ENCODE data around the gene ZCCHC2.

The ZCCHC2 gene

DNA sequence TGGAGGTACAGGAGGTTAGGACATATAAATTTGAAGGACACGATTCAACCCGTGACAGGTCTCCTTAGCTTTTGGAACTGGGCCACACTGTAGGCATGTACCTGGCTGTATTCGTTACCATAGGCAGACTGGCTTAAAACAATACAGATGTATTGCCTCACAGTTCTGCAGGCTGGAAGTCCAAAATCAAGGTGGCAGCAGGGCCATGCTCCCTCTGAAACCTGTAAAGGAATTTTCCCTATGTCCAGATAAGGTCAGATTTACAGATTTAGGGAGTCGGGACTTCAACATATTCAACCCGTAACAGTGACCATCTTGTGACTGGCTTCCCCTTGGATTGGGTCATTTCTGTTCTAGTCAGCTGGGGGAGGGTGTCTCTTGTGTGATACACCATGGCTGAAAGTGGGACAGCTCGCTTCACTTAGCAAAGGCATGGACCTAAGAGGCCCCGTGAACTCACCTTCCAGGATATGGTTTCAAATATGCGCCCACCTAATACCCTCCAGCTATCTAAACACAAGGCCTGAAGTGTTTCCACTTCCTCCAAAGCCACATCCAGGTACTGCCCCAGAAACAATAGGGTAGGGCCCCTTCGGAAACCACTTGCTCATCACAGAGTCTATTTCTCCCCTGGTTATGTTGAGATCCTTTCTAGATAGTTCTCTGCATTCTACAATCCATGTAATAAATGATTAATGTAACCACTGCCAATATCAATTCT lies 85.0 kb downstream of the ZCCHC2 start:
- peaks cover 0 to 1% of the 10 kb centered on the region in 2 donors for H3K9me3 ChIP-seq (replicated peaks in 1 of 2; ENCODE audit: control insufficient read depth in 2 of 2, insufficient read depth in 1 of 2, low read depth in 1 of 2, low read length in 2 of 2)
- no peak overlapping the region for H2BK5ac ChIP-seq (ENCODE audit: low read length)
- no peak overlapping the region for H2BK15ac ChIP-seq (ENCODE audit: low read length)
- no peak overlapping the region for H3K27ac ChIP-seq (replicated peaks; ENCODE audit: low read length)
- no peak for DNase-seq (ENCODE audit: low spot score)
- H3K4me1 ChIP-seq (ENCODE audit: control insufficient read depth in 2 of 2, insufficient read depth in 1 of 2, low read depth in 1 of 2, low read length in 2 of 2) = peaks cover 34 to 35% of the 10 kb centered on the region in 2 donors
- no peak overlapping the region for H4K8ac ChIP-seq (ENCODE audit: low read depth, low read length)
- no peaks in the 10 kb centered on the region for H3K79me1 ChIP-seq (ENCODE audit: low read depth, low read length)
- H3K4me3 ChIP-seq (ENCODE audit: low read length in 2 of 2) = no peak overlapping the region
- no CpG with 5 or more reads among the region's 9 CpGs for WGBS, 2 donors (ENCODE audit: extremely low coverage in 2 of 2, insufficient read length in 2 of 2, insufficient replicate concordance in 1 of 2)
- H2AK5ac ChIP-seq (ENCODE audit: low read depth, low read length) = no peak overlapping the region
- no peak overlapping the region for H2BK120ac ChIP-seq (ENCODE audit: low read depth, low read length)
- H3K36me3 ChIP-seq (replicated peaks in 1 of 2; ENCODE audit: control insufficient read depth in 2 of 2, insufficient read depth in 2 of 2, low read length in 2 of 2) = no peaks in the 10 kb centered on the region
- no peak overlapping the region for H3K9ac ChIP-seq (ENCODE audit: low read depth, low read length, poor library complexity)
- no peak overlapping the region for H4K91ac ChIP-seq (ENCODE audit: low read depth, low read length, poor library complexity)
- H3K4me2 ChIP-seq (ENCODE audit: insufficient read depth, low read length, poor library complexity, severe bottlenecking) = no peak overlapping the region
- H3K4ac ChIP-seq (ENCODE audit: low read length) = no peak overlapping the region
- H2AFZ ChIP-seq (ENCODE audit: low read length) = no peak overlapping the region
- H3K27me3 ChIP-seq (ENCODE audit: control insufficient read depth in 3 of 3, insufficient read depth in 3 of 3, low read depth in 1 of 3, low read length in 3 of 3) = peaks cover 0 to 10% (median 0%) of the 10 kb centered on the region in 3 experiments
- H3K14ac ChIP-seq (ENCODE audit: low read length) = no peak overlapping the region
- H3K23ac ChIP-seq (ENCODE audit: low read depth, low read length, poor library complexity) = no peak overlapping the region
- no peak overlapping the region for H3K18ac ChIP-seq (ENCODE audit: low read length)
- H2BK12ac ChIP-seq (ENCODE audit: low read length) = no peak overlapping the region

DNA sequence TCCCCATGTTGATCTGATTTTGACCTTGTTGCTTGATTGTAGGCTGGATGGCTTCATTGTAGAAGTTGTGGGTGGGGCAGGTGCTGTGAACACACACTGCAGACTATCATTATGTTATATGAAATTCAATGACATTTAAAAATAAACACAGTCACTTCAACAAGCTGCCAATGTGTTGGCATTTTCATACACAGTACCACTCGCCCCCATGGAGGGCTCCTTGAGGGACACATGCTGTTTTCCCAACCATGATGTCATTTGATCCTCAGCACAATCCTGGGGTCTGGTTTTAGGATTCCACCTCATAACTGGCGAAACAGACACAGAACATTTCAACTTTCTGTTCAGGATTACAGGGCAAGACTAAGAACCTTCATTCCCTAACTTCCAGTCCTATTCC lies 86.9 kb downstream of the ZCCHC2 start:
- no peaks in the 10 kb centered on the region for H3K36me3 ChIP-seq (replicated peaks in 1 of 2; ENCODE audit: control insufficient read depth in 2 of 2, insufficient read depth in 2 of 2, low read length in 2 of 2)
- no peak overlapping the region for H4K91ac ChIP-seq (ENCODE audit: low read depth, low read length, poor library complexity)
- H3K4me1 ChIP-seq (ENCODE audit: control insufficient read depth in 2 of 2, insufficient read depth in 1 of 2, low read depth in 1 of 2, low read length in 2 of 2) = peaks cover 33% of the 10 kb centered on the region in 2 donors
- no peaks in the 10 kb centered on the region for H3K79me1 ChIP-seq (ENCODE audit: low read depth, low read length)
- no peak overlapping the region for H3K4me2 ChIP-seq (ENCODE audit: insufficient read depth, low read length, poor library complexity, severe bottlenecking)
- no peak overlapping the region for H2AK5ac ChIP-seq (ENCODE audit: low read depth, low read length)
- H2BK5ac ChIP-seq (ENCODE audit: low read length) = no peak overlapping the region
- H3K4ac ChIP-seq (ENCODE audit: low read length) = no peak overlapping the region
- no peak overlapping the region for H3K14ac ChIP-seq (ENCODE audit: low read length)
- peaks cover 0 to 10% (median 0%) of the 10 kb centered on the region in 3 experiments for H3K27me3 ChIP-seq (ENCODE audit: control insufficient read depth in 3 of 3, insufficient read depth in 3 of 3, low read depth in 1 of 3, low read length in 3 of 3)
- H2BK12ac ChIP-seq (ENCODE audit: low read length) = no peak overlapping the region
- H4K8ac ChIP-seq (ENCODE audit: low read depth, low read length) = no peak overlapping the region
- no peak overlapping the region for H3K4me3 ChIP-seq (ENCODE audit: low read length in 2 of 2)
- H2BK15ac ChIP-seq (ENCODE audit: low read length) = no peak overlapping the region
- peak overlapping the region; percentile 93 for H2AFZ ChIP-seq (ENCODE audit: low read length)
- H3K18ac ChIP-seq (ENCODE audit: low read length) = no peak overlapping the region
- H2BK120ac ChIP-seq (ENCODE audit: low read depth, low read length) = no peak overlapping the region
- H3K27ac ChIP-seq (replicated peaks; ENCODE audit: low read length) = no peak overlapping the region
- peaks cover 0 to 1% of the 10 kb centered on the region in 2 donors for H3K9me3 ChIP-seq (replicated peaks in 1 of 2; ENCODE audit: control insufficient read depth in 2 of 2, insufficient read depth in 1 of 2, low read depth in 1 of 2, low read length in 2 of 2)
- no peak overlapping the region for H3K9ac ChIP-seq (ENCODE audit: low read depth, low read length, poor library complexity)
- no CpG with 5 or more reads among the region's 2 CpGs for WGBS, 2 donors (ENCODE audit: extremely low coverage in 2 of 2, insufficient read length in 2 of 2, insufficient replicate concordance in 1 of 2)
- H3K23ac ChIP-seq (ENCODE audit: low read depth, low read length, poor library complexity) = no peak overlapping the region
- no peak for DNase-seq (ENCODE audit: low spot score)

GRCh38 chr18:62610351-62610700 lies 87.5 kb downstream of the ZCCHC2 start:
- Histone ChIP-seq H3K27me3 (ENCODE audit: control insufficient read depth in 3 of 3, insufficient read depth in 3 of 3, low read depth in 1 of 3, low read length in 3 of 3) (peaks cover 0 to 10% (median 0%) of the 10 kb centered on the region in 3 experiments), H2AFZ (ENCODE audit: low read length) (peak overlapping the region; percentile 93)
- no CpG with 5 or more reads among the region's 3 CpGs for WGBS, 2 donors (ENCODE audit: extremely low coverage in 2 of 2, insufficient read length in 2 of 2, insufficient replicate concordance in 1 of 2)

DNA sequence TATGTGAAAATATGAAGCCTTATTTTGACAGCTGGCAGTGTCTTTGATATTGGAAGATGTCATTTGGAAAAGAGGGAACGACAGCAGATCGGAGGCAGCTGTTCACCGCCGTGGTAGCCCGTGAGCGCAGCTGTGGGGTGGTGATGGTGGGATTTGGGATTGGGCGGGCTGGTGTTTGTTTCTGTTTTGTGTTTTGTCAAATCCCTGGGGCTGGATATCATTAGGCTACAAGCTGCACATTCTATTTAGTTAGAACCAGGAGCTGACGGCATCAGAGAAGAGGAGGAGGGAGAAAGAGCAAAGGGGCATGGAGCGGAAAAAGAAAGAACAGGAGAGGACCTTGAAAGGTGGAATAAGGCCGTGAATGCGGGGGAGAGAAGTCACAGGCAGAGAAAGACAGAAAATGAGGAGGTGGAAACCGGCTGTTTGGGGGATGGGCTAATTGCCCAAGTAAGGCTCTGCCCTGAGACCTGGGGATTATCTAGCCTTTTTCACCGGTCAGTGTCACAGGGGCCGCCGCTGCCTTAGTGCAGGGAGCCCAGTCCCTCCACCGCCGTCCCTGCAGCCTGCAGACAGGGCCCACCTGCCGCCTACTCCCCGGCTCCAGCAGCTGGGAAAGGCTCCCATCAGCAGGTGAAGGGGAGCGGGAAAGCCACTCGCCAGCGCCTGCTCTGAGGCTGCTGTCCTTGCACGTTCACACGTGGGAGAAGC lies 88.0 kb downstream of the ZCCHC2 start:
- H3K14ac ChIP-seq (ENCODE audit: low read length) = no peak overlapping the region
- H3K4me3 ChIP-seq (ENCODE audit: low read length in 2 of 2) = peak overlapping the region in 1 of 2 donors; percentile 22
- H2BK120ac ChIP-seq (ENCODE audit: low read depth, low read length) = no peak overlapping the region
- H2BK15ac ChIP-seq (ENCODE audit: low read length) = peak overlapping the region; percentile 96
- peak; percentile 63 for DNase-seq (ENCODE audit: low spot score)
- WGBS, 2 donors (ENCODE audit: extremely low coverage in 2 of 2, insufficient read length in 2 of 2, insufficient replicate concordance in 1 of 2) = no CpG with 5 or more reads among the region's 24 CpGs
- H3K36me3 ChIP-seq (replicated peaks in 1 of 2; ENCODE audit: control insufficient read depth in 2 of 2, insufficient read depth in 2 of 2, low read length in 2 of 2) = no peaks in the 10 kb centered on the region
- H3K4ac ChIP-seq (ENCODE audit: low read length) = no peak overlapping the region
- H4K91ac ChIP-seq (ENCODE audit: low read depth, low read length, poor library complexity) = no peak overlapping the region
- no peak overlapping the region for H2BK12ac ChIP-seq (ENCODE audit: low read length)
- H3K4me1 ChIP-seq (ENCODE audit: control insufficient read depth in 2 of 2, insufficient read depth in 1 of 2, low read depth in 1 of 2, low read length in 2 of 2) = peaks cover 26 to 29% of the 10 kb centered on the region in 2 donors
- H2AFZ ChIP-seq (ENCODE audit: low read length) = peak overlapping the region; percentile 93
- H3K4me2 ChIP-seq (ENCODE audit: insufficient read depth, low read length, poor library complexity, severe bottlenecking) = peak overlapping the region; percentile 40
- H2BK5ac ChIP-seq (ENCODE audit: low read length) = no peak overlapping the region
- peaks cover 0 to 1% of the 10 kb centered on the region in 2 donors for H3K9me3 ChIP-seq (replicated peaks in 1 of 2; ENCODE audit: control insufficient read depth in 2 of 2, insufficient read depth in 1 of 2, low read depth in 1 of 2, low read length in 2 of 2)
- no peak overlapping the region for H3K23ac ChIP-seq (ENCODE audit: low read depth, low read length, poor library complexity)
- H2AK5ac ChIP-seq (ENCODE audit: low read depth, low read length) = peak overlapping the region; percentile 77
- H3K27me3 ChIP-seq (ENCODE audit: control insufficient read depth in 3 of 3, insufficient read depth in 3 of 3, low read depth in 1 of 3, low read length in 3 of 3) = peaks cover 0 to 10% (median 0%) of the 10 kb centered on the region in 3 experiments
- peak overlapping the region; percentile 75 for H3K27ac ChIP-seq (replicated peaks; ENCODE audit: low read length)
- peak overlapping the region; percentile 19 for H4K8ac ChIP-seq (ENCODE audit: low read depth, low read length)
- no peaks in the 10 kb centered on the region for H3K79me1 ChIP-seq (ENCODE audit: low read depth, low read length)
- H3K18ac ChIP-seq (ENCODE audit: low read length) = peak overlapping the region; percentile 94
- H3K9ac ChIP-seq (ENCODE audit: low read depth, low read length, poor library complexity) = no peak overlapping the region

More at GRCh38 chr18:62610351-62610700, 87.5 kb downstream of the ZCCHC2 start:
- Histone ChIP-seq H2BK5ac (ENCODE audit: low read length) (no peak overlapping the region), H4K91ac (ENCODE audit: low read depth, low read length, poor library complexity) (no peak overlapping the region), H3K4me3 (ENCODE audit: low read length in 2 of 2) (peak overlapping the region in 1 of 2 donors; percentile 22), H3K23ac (ENCODE audit: low read depth, low read length, poor library complexity) (no peak overlapping the region), H3K36me3 (replicated peaks in 1 of 2; ENCODE audit: control insufficient read depth in 2 of 2, insufficient read depth in 2 of 2, low read length in 2 of 2) (no peaks in the 10 kb centered on the region), H3K9me3 (replicated peaks in 1 of 2; ENCODE audit: control insufficient read depth in 2 of 2, insufficient read depth in 1 of 2, low read depth in 1 of 2, low read length in 2 of 2) (peaks cover 0 to 1% of the 10 kb centered on the region in 2 donors), H2BK12ac (ENCODE audit: low read length) (no peak overlapping the region), H3K79me1 (ENCODE audit: low read depth, low read length) (no peaks in the 10 kb centered on the region), H3K14ac (ENCODE audit: low read length) (no peak overlapping the region), H3K4ac (ENCODE audit: low read length) (no peak overlapping the region), H3K9ac (ENCODE audit: low read depth, low read length, poor library complexity) (no peak overlapping the region), H2BK15ac (ENCODE audit: low read length) (no peak overlapping the region), H3K4me1 (ENCODE audit: control insufficient read depth in 2 of 2, insufficient read depth in 1 of 2, low read depth in 1 of 2, low read length in 2 of 2) (peaks cover 30 to 33% of the 10 kb centered on the region in 2 donors), H3K27ac (replicated peaks; ENCODE audit: low read length) (peak overlapping the region; percentile 75), H2AK5ac (ENCODE audit: low read depth, low read length) (no peak overlapping the region), H3K18ac (ENCODE audit: low read length) (no peak overlapping the region), H3K4me2 (ENCODE audit: insufficient read depth, low read length, poor library complexity, severe bottlenecking) (no peak overlapping the region), H4K8ac (ENCODE audit: low read depth, low read length) (no peak overlapping the region), H2BK120ac (ENCODE audit: low read depth, low read length) (no peak overlapping the region)
- DNase-seq (ENCODE audit: low spot score) = no peak

All from neuronal stem cell (in vitro differentiated cells).